Right lobe of liver (tissue), 4 donors: Measurements from ENCODE around the gene ATP6V1G3.

Source experiments
- POLR2A ChIP-seq: fragments of 450-650 bp; IDR thresholded peaks from one replicate; pipeline ENCODE4 v1.6.1; 2017; ENCODE audit warnings: antibody characterized with exemption, mild to moderate bottlenecking
- TF ChIP-seq, protein P1 (sequence below), 4 donors: fragments of 200-600 bp in 3 of 4; fragments of 450-650 bp in 1 of 4; IDR thresholded peaks; one replicate each; pipeline versions ENCODE4 v1.5.1 to v1.8.0; 2016 to 2022; ENCODE audit warnings: antibody characterized with exemption in 4 of 4, mild to moderate bottlenecking in 2 of 4
- donor health status: DM: no; HTN: no; CAD: no.
- donor health status: DM: no; HTN: no; CAD: no.
- donor health status: DM: no; HTN: yes; CAD: no.

- TF ChIP-seq, protein P1, sequence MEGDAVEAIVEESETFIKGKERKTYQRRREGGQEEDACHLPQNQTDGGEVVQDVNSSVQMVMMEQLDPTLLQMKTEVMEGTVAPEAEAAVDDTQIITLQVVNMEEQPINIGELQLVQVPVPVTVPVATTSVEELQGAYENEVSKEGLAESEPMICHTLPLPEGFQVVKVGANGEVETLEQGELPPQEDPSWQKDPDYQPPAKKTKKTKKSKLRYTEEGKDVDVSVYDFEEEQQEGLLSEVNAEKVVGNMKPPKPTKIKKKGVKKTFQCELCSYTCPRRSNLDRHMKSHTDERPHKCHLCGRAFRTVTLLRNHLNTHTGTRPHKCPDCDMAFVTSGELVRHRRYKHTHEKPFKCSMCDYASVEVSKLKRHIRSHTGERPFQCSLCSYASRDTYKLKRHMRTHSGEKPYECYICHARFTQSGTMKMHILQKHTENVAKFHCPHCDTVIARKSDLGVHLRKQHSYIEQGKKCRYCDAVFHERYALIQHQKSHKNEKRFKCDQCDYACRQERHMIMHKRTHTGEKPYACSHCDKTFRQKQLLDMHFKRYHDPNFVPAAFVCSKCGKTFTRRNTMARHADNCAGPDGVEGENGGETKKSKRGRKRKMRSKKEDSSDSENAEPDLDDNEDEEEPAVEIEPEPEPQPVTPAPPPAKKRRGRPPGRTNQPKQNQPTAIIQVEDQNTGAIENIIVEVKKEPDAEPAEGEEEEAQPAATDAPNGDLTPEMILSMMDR (IDR thresholded peaks at IDR 0.05), result no peak
- TF ChIP-seq POLR2A, result no peak
These were observed 12.4 kb upstream of the ATP6V1G3 start for GRCh38 chr1:198552668-198553416.
